Heart left ventricle (tissue), 16 donors: ENCODE results near the gene SFXN1. TPM values are rescaled to one million over a fixed set of nuclear protein-coding genes. Genes with fewer than 3 reads are reported as not detected.

Experiments used
- ATAC-seq, 4 donors: fragments of 200-7000 bp; cut with Tn5 transposase; one replicate each; pipeline ENCODE4 v1.9.1; 2020 to 2022; ENCODE audit warnings: moderate library complexity in 4 of 4, mild to moderate bottlenecking in 3 of 4, moderate number of reproducible peaks in 1 of 4
- DNase-seq, 5 donors: peaks; one replicate each; pipeline ENCODE4 v3.0.0-alpha.2; 2020
- H3K27ac ChIP-seq, 12 donors: fragments of 200-600 bp; sonication (generic) in 4 of 12; one replicate each; pipeline versions ENCODE4 v1.5.0 to v1.8.0; 2016 to 2022; ENCODE audit warnings: mild to moderate bottlenecking in 2 of 12
- H3K27me3 ChIP-seq, 9 donors: fragments of 200-600 bp; sonication (generic) in 2 of 9; one replicate each; pipeline versions ENCODE4 v1.5.1 to v1.8.0; 2016 to 2022; ENCODE audit warnings: mild to moderate bottlenecking in 3 of 9
- H3K36me3 ChIP-seq, 9 donors: fragments of 200-600 bp; sonication (generic) in 2 of 9; one replicate each; pipeline versions ENCODE4 v1.5.0 to v1.8.0; 2018 to 2022; ENCODE audit warnings: mild to moderate bottlenecking in 2 of 9
- H3K4me1 ChIP-seq, 12 donors: fragments of 200-600 bp; sonication (generic) in 4 of 12; one replicate each; pipeline versions ENCODE4 v1.5.0 to v1.8.0; 2016 to 2022; ENCODE audit warnings: mild to moderate bottlenecking in 3 of 12
- H3K4me3 ChIP-seq, 12 donors: fragments of 200-600 bp; sonication (generic) in 4 of 12; one replicate each; pipeline versions ENCODE4 v1.5.0 to v1.8.0; 2017 to 2022; ENCODE audit warnings: mild to moderate bottlenecking in 9 of 12, moderate library complexity in 4 of 12
- H3K9me3 ChIP-seq, 12 donors: fragments of 200-600 bp; sonication (generic) in 4 of 12; one replicate each; pipeline versions ENCODE4 v1.5.0 to v1.8.0; 2016 to 2022; ENCODE audit warnings: mild to moderate bottlenecking in 1 of 12
- POLR2A ChIP-seq, 2 donors: fragments of 450-650 bp; IDR thresholded peaks; one replicate each; pipeline ENCODE4 v1.6.1; 2017; ENCODE audit warnings: antibody characterized with exemption in 2 of 2, mild to moderate bottlenecking in 2 of 2, moderate library complexity in 2 of 2
- WGBS, 4 donors: extraction: QIAGEN DNeasy Blood & Tissue Kit in 2 of 4; methylation state at CpG; one replicate each; pipeline versions ENCODE4 v1.1.5 to v1.1.7; 2013 to 2018; 5-methylcytosine and 5-hydroxymethylcytosine counted together
- intact Hi-C, 10 donors: fragments of 100-400 bp; cut with DNase I; formaldehyde crosslinking; loops; one replicate each; pipeline versions ENCODE4 v1.11.1 to v1.14.2; 2022
- polyA plus RNA-seq, 2 donors: library from polyadenylated mRNA; stranded (reverse); fragments of 200-250 nt; gene quantifications; one replicate each; pipeline ENCODE4 v1.2.3, GENCODE V29; 2013
- total RNA-seq, 9 donors: library from RNA; depleted of rRNA in 2 of 9; stranded (reverse); fragments of >200 nt in 2 of 9; fragmentation: NEBNext Ultra II Directional in 3 of 9; extraction: Animal tissue kit (Norgen Biotek cat#: 25700) in 3 of 9; gene quantifications; one replicate each; pipeline versions ENCODE4 v1.1.0 to v1.2.4, GENCODE V29; 2016 to 2023
- TF ChIP-seq, protein P1 (sequence below), 12 donors: fragments of 200-600 bp; sonication (generic) in 4 of 12; IDR thresholded peaks; one replicate each; pipeline versions ENCODE4 v1.5.0 to v1.8.0; 2018 to 2022; ENCODE audit warnings: antibody characterized with exemption in 12 of 12, mild to moderate bottlenecking in 5 of 12
- donor health status: ischemic (EF 13 %, LVEDD 7.1; RV severe dilation, severe dysfunction).
- donor health status: healthy with polysubstance abuse.
- donor health status: DM: no; HTN: yes; CAD: no.
- donor health status: DM: no; HTN: no; CAD: no.
- donor health status: ischemic (EF 25% LVEDD 6.9; RV normal size, moderate dysfunction).
- donor health status: ischemic (EF 25% LVEDD 5.7; RV mildly dilated, moderate dysfunction).
- donor health status: healthy.
- donor health status: DM: yes; HTN: yes; CAD: no.
- donor health status: ischemic (EF 35%, LVEDD 5.7; RV mildly dilated, moderate dysfunction).
- donor health status: nonischemic (EF 11% LVEDD 7.7; RV severe dilation, severe dysfunction).
- donor health status: DM: yes; HTN: yes; CAD: no.
- donor health status: PGD.
- donor health status: ischemic (EF 29% LVEDD 5.4; RV normal size, mild dysfunction).
- donor health status: nonischemic (EF 23%, LVEDD 6.1; RV moderate dilation, normal function).

SFXN1 gene
- total and polyA plus RNA-seq, 11 donors, result 13.8 to 42.9 (median 32.5) TPM

DNA sequence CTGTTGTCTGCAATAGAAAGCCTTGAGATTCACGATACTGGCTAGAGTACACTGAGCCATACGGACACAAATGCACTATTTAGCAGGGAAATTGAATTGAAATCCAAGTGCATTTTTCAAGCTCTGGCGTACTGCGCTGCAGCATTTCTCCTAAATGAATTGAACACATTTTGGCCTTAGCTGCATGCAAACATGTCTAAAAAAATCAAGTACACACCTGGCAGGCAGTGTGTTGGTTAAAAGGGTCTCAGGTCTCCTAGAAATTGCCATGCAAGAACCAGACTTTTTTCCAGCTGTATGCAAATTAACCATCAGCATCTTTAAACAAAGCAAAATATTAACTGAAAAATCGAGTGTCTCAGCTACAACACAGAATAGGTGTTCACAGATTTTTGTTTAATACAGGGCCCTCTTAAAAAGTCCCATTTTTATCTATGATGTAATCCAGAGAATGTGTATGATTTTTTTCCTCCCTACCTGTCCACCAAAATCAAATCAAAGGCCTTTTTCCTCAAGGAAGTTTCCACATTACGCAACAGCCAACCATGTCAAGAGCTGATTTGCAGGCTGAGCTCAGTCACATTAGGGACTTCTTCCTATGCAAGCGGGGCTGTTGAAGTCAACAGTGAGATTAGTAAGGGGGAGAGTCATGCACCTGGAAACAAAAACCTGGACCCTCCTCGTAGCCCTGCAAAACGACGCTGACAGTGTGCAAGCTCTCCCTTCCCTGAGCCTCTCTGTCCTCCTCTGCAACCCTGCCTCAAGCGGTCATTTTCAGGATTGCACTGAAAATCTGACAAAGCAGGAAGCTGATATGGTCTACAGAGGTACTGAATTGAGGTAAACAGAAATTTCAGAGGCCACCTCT is 14.1 kb upstream of the SFXN1 start:
- no peak for TF ChIP-seq POLR2A (IDR thresholded peaks at IDR 0.05)
- TF ChIP-seq, protein P1, sequence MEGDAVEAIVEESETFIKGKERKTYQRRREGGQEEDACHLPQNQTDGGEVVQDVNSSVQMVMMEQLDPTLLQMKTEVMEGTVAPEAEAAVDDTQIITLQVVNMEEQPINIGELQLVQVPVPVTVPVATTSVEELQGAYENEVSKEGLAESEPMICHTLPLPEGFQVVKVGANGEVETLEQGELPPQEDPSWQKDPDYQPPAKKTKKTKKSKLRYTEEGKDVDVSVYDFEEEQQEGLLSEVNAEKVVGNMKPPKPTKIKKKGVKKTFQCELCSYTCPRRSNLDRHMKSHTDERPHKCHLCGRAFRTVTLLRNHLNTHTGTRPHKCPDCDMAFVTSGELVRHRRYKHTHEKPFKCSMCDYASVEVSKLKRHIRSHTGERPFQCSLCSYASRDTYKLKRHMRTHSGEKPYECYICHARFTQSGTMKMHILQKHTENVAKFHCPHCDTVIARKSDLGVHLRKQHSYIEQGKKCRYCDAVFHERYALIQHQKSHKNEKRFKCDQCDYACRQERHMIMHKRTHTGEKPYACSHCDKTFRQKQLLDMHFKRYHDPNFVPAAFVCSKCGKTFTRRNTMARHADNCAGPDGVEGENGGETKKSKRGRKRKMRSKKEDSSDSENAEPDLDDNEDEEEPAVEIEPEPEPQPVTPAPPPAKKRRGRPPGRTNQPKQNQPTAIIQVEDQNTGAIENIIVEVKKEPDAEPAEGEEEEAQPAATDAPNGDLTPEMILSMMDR (IDR thresholded peaks at IDR 0.05), result peak; percentile 41 to 72 (median 62)
- ATAC-seq (peak in 3 of 4 donors; percentile 65 to 79 (median 71)), DNase-seq (peak in 2 of 5 donors; percentile 20 to 34)
- Histone ChIP-seq H3K4me1 (peaks cover 0 to 3% (median 0%) of the 10 kb centered on the region in 12 donors), H3K9me3 (no peaks in the 10 kb centered on the region), H3K36me3 (no peaks in the 10 kb centered on the region), H3K27ac (no peak overlapping the region), H3K4me3 (no peak overlapping the region), H3K27me3 (peaks cover 0 to 8% (median 0%) of the 10 kb centered on the region in 9 donors)
- intact Hi-C loops, result loop anchor here in 2 of 10 donors (5.0 kb wide), 1 partner anchor 512 kb away; no protein-coding TSS in a partner anchor
- WGBS, 4 donors, result 49 to 51% (median 50%) methylated on average over 11 of the region's 11 CpGs

DNA sequence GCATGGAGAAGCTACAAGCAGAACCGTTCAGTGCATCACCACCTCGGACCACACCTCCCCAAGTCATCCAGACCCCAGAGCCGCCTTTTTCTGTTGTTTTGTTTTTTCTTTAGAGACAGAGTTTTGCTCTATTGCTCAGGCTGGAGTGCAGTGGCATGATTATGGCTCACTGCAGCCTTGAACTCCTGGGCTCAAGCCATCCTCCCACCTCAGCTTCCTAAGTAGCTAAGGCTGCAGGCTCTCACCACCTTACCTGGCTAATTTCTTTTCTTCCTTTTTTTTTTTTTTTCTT is 13.5 kb upstream of the SFXN1 start:
- Histone ChIP-seq H3K27ac (no peak overlapping the region), H3K36me3 (no peaks in the 10 kb centered on the region), H3K4me3 (no peak overlapping the region), H3K27me3 (peaks cover 0 to 8% (median 0%) of the 10 kb centered on the region in 9 donors), H3K4me1 (peaks cover 0 to 3% (median 0%) of the 10 kb centered on the region in 12 donors), H3K9me3 (no peaks in the 10 kb centered on the region)
- TF ChIP-seq POLR2A (IDR thresholded peaks at IDR 0.05), result no peak
- TF ChIP-seq, protein P1 (IDR thresholded peaks at IDR 0.05), result no peak
- DNase-seq (no peak), ATAC-seq (no peak)
- intact Hi-C loops, result loop anchor here in 2 of 10 donors (5.0 kb wide), 1 partner anchor 513 kb away; no protein-coding TSS in a partner anchor
- 1 to 10% (median 7%) methylated on average over 3 of the region's 3 CpGs for WGBS, 4 donors

GRCh38 chr5:175465282-175465681 is 13.1 kb upstream of the SFXN1 start:
- peaks cover 0 to 3% (median 0%) of the 10 kb centered on the region in 12 donors for H3K4me1 ChIP-seq
- no peak for ATAC-seq
- TF ChIP-seq, protein P1 (IDR thresholded peaks at IDR 0.05), result no peak
- TF ChIP-seq POLR2A (IDR thresholded peaks at IDR 0.05), result no peak
- H3K4me3 ChIP-seq, result no peak overlapping the region
- H3K36me3 ChIP-seq, result no peaks in the 10 kb centered on the region
- H3K27me3 ChIP-seq, result peaks cover 0 to 8% (median 0%) of the 10 kb centered on the region in 9 donors
- H3K27ac ChIP-seq, result no peak overlapping the region
- 26 to 44% (median 37%) methylated on average over 3 of the region's 3 CpGs for WGBS, 4 donors
- no peaks in the 10 kb centered on the region for H3K9me3 ChIP-seq
- intact Hi-C loops, result no loop called here
- no peak for DNase-seq

DNA sequence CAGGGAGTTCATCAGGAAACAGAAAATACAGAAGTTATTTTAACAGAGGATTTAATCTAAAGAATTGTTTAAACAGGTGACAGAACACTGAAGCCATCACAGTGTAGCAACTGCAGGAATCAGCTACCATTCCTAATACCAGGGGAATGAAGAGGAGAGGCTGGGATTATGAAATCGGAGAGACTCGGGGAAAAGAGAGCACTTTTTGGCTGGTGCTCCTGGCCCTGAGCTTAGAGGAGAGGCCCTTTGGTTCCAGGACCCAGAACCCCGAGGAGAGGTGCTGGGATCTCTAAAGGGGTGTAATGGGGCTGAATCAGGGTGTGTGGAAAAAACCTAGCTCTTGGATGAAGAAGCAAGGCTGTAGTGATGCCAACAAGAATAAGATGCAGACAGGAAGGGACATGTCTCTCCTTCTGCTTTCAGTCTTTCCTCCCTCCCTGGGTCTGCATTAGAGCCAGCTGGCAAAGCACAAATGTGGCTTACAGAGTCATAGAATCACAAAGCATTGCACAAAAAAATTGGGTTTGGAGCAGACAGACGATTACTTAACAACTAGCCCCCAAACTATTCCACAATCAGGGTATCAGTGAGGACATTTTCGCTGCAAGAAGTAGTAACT is 11.6 kb upstream of the SFXN1 start:
- H3K27ac ChIP-seq, result peak overlapping the region in 1 of 12 donors; percentile 14
- TF ChIP-seq, protein P1 (IDR thresholded peaks at IDR 0.05), result no peak
- TF ChIP-seq POLR2A (IDR thresholded peaks at IDR 0.05), result no peak

More for the DNA sequence above, 11.6 kb upstream of the SFXN1 start:
- Histone ChIP-seq H3K36me3 (no peaks in the 10 kb centered on the region), H3K4me3 (no peak overlapping the region), H3K4me1 (peaks cover 0 to 3% (median 0%) of the 10 kb centered on the region in 12 donors), H3K27me3 (peaks cover 0 to 8% (median 0%) of the 10 kb centered on the region in 9 donors), H3K9me3 (no peaks in the 10 kb centered on the region)
- intact Hi-C loops, result no loop called here
- 45 to 62% (median 50%) methylated on average over 5 of the region's 5 CpGs for WGBS, 4 donors
- DNase-seq, result peak in 1 of 5 donors; percentile 40
- peak; percentile 41 to 83 (median 60) for ATAC-seq
